ENCODE measurements around the gene INKA1.

Gene INKA1

GRCh38 chr3:49840388-49840787 is 37.3 kb downstream of the INKA1 start:
- H3K4me3 ChIP-seq (ENCODE audit: low read length) = no peak overlapping the region
- peaks cover 6% of the 10 kb centered on the region for H3K4me1 ChIP-seq (ENCODE audit: control insufficient read depth, insufficient read depth, low read length)
- no peaks in the 10 kb centered on the region for H3K36me3 ChIP-seq (ENCODE audit: control insufficient read depth, insufficient read depth, low read length)
- no peaks in the 10 kb centered on the region for H3K27me3 ChIP-seq (ENCODE audit: control insufficient read depth, insufficient read depth, low read length)
- H3K9me3 ChIP-seq (ENCODE audit: control insufficient read depth, low read length) = no peaks in the 10 kb centered on the region
- no peak overlapping the region for H3K9ac ChIP-seq (ENCODE audit: low read length)

GRCh38 chr3:49841126-49841696 is 38.1 kb downstream of the INKA1 start:
- H3K36me3 ChIP-seq (ENCODE audit: control insufficient read depth, insufficient read depth, low read length) = no peaks in the 10 kb centered on the region
- H3K4me3 ChIP-seq (ENCODE audit: low read length) = no peak overlapping the region
- no peaks in the 10 kb centered on the region for H3K9me3 ChIP-seq (ENCODE audit: control insufficient read depth, low read length)
- no peaks in the 10 kb centered on the region for H3K27me3 ChIP-seq (ENCODE audit: control insufficient read depth, insufficient read depth, low read length)
- H3K4me1 ChIP-seq (ENCODE audit: control insufficient read depth, insufficient read depth, low read length) = peaks cover 6% of the 10 kb centered on the region
- no peak overlapping the region for H3K9ac ChIP-seq (ENCODE audit: low read length)

DNA sequence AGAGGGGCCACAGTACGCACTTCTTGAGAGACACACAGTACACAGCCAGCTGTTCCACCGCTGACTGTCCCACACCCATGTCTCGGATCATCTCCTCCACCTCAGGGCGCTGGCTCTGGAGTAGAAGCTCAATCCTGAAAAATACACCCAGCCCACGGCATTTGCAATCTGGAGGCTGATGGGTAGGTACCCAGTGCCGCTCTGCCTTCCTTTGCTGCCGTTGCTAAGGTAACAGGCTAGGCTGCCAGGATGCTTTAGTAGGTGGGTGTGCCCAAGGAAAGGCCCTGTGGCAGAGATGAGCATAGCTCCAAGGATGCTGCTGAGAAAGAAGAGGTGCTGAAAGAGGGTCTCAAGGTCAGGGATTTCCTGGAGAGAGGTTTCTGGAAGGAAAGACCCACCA is 38.7 kb downstream of the INKA1 start:
- Histone ChIP-seq H3K36me3 (ENCODE audit: control insufficient read depth, insufficient read depth, low read length) (no peaks in the 10 kb centered on the region), H3K9me3 (ENCODE audit: control insufficient read depth, low read length) (no peaks in the 10 kb centered on the region), H3K4me1 (ENCODE audit: control insufficient read depth, insufficient read depth, low read length) (peaks cover 6% of the 10 kb centered on the region), H3K4me3 (ENCODE audit: low read length) (no peak overlapping the region), H3K9ac (ENCODE audit: low read length) (no peak overlapping the region), H3K27me3 (ENCODE audit: control insufficient read depth, insufficient read depth, low read length) (no peaks in the 10 kb centered on the region)

DNA sequence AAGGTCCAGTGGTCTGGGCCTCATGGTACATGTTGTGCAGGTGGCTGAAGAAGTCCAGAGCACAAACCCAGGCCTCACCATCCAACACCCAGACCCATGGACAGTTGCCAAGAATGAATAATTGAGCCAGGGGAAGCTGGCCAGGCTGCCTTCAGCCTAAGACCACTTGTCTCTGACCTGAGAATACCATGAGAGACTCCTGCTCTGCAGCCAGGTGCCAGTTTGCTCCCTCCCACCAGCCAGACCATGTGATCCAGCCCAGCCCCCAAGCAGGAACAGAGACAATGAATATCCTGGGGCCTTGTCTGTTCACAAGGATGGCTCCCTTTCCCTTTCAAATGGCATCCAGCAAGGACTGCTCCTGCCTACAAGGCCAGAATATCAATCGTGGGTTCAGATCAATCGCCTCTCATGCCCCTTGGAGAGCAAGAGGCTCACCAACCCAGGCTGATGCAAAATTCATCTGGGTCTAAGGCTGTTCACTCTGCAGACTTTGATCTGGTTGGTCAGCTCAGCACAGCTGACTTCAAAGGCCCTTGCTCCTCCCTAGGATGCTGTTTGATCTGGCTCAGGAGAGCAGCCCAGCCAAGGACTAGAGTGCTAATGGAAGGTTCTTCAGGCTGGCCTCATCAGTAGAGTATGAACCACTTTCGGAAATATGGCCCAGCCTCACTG is 39.9 kb downstream of the INKA1 start:
- no peaks in the 10 kb centered on the region for H3K27me3 ChIP-seq (ENCODE audit: control insufficient read depth, insufficient read depth, low read length)

GRCh38 chr3:49844464-49845183 is 41.6 kb downstream of the INKA1 start:
- Histone ChIP-seq H3K9me3 (ENCODE audit: control insufficient read depth, low read length) (no peaks in the 10 kb centered on the region), H3K4me3 (ENCODE audit: low read length) (no peak overlapping the region), H3K27me3 (ENCODE audit: control insufficient read depth, insufficient read depth, low read length) (no peaks in the 10 kb centered on the region), H3K4me1 (ENCODE audit: control insufficient read depth, insufficient read depth, low read length) (no peaks in the 10 kb centered on the region), H3K36me3 (ENCODE audit: control insufficient read depth, insufficient read depth, low read length) (no peaks in the 10 kb centered on the region), H3K9ac (ENCODE audit: low read length) (no peak overlapping the region)

More for the DNA sequence above, 39.9 kb downstream of the INKA1 start:
- Histone ChIP-seq H3K4me3 (ENCODE audit: low read length) (no peak overlapping the region), H3K36me3 (ENCODE audit: control insufficient read depth, insufficient read depth, low read length) (no peaks in the 10 kb centered on the region), H3K9ac (ENCODE audit: low read length) (no peak overlapping the region), H3K9me3 (ENCODE audit: control insufficient read depth, low read length) (no peaks in the 10 kb centered on the region), H3K4me1 (ENCODE audit: control insufficient read depth, insufficient read depth, low read length) (peaks cover 6% of the 10 kb centered on the region)

GRCh38 chr3:49845694-49846093 is 42.6 kb downstream of the INKA1 start:
- Histone ChIP-seq H3K9ac (ENCODE audit: low read length) (no peak overlapping the region), H3K4me3 (ENCODE audit: low read length) (no peak overlapping the region), H3K36me3 (ENCODE audit: control insufficient read depth, insufficient read depth, low read length) (no peaks in the 10 kb centered on the region), H3K27me3 (ENCODE audit: control insufficient read depth, insufficient read depth, low read length) (no peaks in the 10 kb centered on the region), H3K9me3 (ENCODE audit: control insufficient read depth, low read length) (no peaks in the 10 kb centered on the region), H3K4me1 (ENCODE audit: control insufficient read depth, insufficient read depth, low read length) (no peaks in the 10 kb centered on the region)
